NCI-H1417 treated with DMSO at 0.1 percent for 48 hours (cell line): ENCODE results near the gene IL23R.
"Not testable (repeated sequence)": the region's sequence is repeated elsewhere in the genome, so short reads cannot be mapped to it uniquely, and the experiment has no call there.

ENCODE experiments used
- DNase-seq: peaks from one replicate; lab custom pipeline; 2025; lab: John Stamatoyannopoulos, UW

Gene IL23R

GRCh38 chr1:67166196-67166595 lies at the start of gene IL23R:
Gene IL23R, plus strand, starts transcription at chr1:67166454. Its CDS starts 1,667 bp downstream, at chr1:67168121.
- DNase-seq: no peak

DNA sequence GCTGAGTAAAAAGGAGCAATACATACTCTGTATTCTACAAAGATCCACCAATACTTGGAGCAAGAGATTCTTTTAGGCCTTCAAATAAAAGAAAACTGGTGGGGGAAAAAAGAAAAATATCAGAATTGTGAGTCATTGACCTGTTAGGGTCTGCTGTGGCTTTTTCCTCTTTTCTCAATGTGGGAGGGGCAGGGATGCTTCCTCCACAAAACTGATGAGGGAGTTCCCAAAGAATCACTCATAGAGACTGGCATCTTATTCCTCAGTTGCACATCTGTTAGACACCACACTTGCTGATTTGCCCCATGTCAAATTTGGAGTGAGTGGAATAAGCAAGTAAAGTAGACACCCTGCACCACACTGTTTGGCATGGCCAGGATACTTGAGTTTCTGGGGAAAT lies 48.1 kb upstream of the IL23R start:
- DNase-seq: no peak

GRCh38 chr1:67118646-67119045 lies 47.6 kb upstream of the IL23R start:
- DNase-seq: no peak

GRCh38 chr1:67120855-67121619 lies 45.2 kb upstream of the IL23R start:
- no peak for DNase-seq

- no peak for DNase-seq
These were observed 41.8 kb upstream of the IL23R start for GRCh38 chr1:67124455-67124854.

DNA sequence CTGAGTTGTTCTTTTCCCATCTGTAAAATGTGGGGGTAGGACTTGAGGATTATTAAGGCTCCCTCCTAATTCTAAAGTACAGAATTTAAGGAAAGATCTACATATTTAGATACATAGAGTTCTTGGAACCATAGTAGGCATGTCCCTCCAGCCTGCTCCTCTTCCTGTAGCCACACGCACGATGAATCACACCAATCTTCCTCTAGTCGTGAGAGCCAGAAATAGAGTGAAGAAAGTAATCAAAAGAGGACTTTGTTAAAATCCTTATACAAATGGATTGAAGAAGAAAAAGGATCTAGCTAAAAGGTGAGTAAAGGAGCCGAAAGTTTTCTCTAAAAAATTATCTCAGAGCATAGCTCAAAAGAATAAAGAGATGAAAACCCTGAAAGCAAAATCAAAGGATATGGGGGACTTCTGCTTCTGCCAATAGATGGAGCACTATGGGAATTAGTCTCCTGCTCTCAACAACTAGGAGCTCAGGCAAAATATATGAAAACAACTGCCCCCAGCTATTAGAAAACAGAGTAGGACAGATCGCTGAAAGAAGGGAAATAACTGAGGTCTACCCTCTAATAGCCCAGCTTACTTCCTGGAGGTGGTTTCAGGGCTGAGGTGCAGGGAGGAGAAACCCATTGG lies 40.0 kb upstream of the IL23R start:
- no peak for DNase-seq

GRCh38 chr1:67126974-67127373 lies 39.3 kb upstream of the IL23R start:
- no peak for DNase-seq

- no peak for DNase-seq
These were observed 35.6 kb upstream of the IL23R start for GRCh38 chr1:67130673-67131072.

- no peak for DNase-seq
These were observed 33.1 kb upstream of the IL23R start for GRCh38 chr1:67133177-67133576.

GRCh38 chr1:67134695-67135094 lies 31.6 kb upstream of the IL23R start, which contains the start of gene C1orf141:
Gene C1orf141, minus strand, starts transcription at chr1:67134970. Its CDS starts 7,730 bp downstream, at chr1:67127240.
- no peak for DNase-seq

DNA sequence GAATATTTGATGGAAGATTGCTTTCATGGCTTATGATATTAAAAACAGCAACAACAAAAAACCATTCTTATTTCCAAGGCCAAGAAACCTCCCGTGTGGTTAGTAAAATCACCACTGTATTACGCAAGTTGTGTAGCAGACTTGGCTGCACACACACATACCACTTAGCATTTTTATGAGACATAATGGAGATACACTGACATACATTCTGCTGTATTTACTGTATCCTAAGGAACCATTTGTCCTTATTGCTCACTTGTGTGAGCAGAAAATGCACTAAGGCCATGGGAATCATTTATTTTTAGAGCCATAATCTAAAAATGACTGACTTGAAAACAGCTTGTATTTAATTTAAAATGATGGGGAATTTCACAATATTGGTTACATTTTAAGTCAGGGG lies 30.9 kb upstream of the IL23R start:
- no peak for DNase-seq

DNA sequence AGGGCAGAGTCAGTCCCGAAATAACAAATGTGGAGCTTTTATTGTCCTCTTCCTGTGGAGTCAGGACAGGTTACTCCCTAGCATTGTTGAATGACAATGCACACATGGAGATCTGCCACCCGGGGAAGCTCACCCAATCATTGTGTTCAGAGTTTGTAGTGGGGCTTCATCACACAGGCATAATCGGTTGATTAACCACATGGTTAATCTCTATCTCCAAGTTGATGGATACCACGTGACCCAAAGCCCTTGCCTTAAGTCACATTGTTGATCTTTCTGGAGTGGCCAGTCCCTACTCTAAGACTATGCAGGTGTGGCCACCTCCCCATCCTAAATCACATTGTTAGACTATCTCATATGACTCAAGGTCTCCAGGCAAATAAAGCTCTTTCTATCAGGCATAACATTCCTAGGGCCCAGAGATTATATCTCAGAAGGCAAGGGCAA lies 28.9 kb upstream of the IL23R start:
- no peak for DNase-seq

DNA sequence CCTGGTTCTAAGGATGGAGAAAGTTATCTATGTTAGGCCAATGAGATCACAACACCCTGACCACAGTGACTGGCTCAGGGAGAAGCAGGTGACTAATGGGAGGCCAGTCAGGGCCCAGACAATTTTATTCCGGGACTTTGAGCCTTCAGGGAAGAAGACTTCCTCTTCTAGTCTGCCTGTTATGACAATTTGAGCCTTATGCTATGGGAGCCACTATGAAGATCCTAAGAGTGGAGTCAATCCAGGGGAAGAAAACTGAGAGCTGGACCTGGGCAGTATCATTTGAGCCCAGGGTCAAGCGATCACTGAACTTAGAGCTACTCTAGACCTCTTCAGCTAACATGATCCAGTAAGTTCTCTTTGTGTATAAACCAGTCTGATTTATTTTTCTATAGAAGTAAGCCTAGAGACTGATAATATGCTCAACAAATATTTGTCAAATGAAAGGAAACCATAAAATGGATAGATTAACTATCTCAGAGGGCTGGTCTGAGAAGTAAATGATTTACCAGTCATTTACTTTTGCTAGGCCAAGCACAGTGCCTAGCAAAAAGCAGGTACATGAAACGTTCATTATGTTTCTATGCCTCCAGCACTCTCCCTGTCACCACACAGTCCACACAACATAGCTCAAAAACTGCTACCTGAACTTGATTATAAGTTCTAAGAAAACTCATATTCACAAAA lies 27.3 kb upstream of the IL23R start:
- DNase-seq: no peak

GRCh38 chr1:67140460-67140859 lies 25.8 kb upstream of the IL23R start:
- DNase-seq: no peak

DNA sequence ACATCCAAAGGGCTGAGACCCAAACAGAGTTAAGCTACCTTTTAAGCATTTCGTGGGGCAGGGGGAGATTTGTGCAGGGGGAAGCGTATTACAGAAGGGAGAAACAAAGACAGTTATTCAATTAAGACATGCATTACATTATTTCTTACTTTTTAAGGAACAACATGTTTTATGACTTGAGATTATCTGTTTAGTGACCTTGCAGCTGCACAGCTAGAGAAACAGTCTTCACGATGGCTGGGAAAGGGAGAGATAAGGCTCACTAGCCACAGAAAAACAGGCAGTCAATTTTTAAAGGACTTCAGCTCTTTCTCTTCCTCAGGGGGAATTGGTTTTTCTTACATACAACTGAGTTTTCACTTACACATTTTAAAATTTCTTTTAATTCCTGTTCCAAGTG lies 24.4 kb upstream of the IL23R start:
- not testable (repeated sequence) for DNase-seq

- no peak for DNase-seq
These were observed 23.3 kb upstream of the IL23R start for GRCh38 chr1:67142931-67143330.

GRCh38 chr1:67143966-67144365 lies 22.3 kb upstream of the IL23R start:
- DNase-seq: no peak

- no peak for DNase-seq
These were observed 21.6 kb upstream of the IL23R start for GRCh38 chr1:67144696-67145095.

DNA sequence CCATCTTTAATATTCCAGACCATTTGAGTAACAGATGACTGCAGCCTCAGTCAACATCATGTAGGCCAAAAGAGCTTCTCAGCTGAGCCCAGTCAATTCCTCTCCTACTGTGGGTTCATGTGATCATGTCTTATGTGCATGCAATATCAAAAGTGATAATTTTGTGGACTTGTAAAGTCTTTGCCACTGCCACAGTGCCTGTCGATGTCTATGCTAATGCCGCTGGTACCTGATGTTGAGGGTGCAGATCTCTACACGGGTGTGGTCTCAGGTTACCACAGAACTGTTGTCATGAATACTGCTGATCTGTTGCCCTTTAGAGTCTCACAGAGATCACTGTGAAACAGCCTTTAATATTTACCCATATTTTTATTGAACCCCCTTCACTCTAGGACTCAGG lies 20.2 kb upstream of the IL23R start:
- no peak for DNase-seq

- no peak for DNase-seq
These were observed 19.7 kb upstream of the IL23R start for GRCh38 chr1:67146539-67146938.

- not testable (repeated sequence) for DNase-seq
These were observed 18.3 kb upstream of the IL23R start for GRCh38 chr1:67147973-67148372.

GRCh38 chr1:67148516-67149178 lies 17.6 kb upstream of the IL23R start:
- no peak for DNase-seq
